ENCODE measurements around the gene ANKMY1.
"Not testable (repeated sequence)": the region's sequence is repeated elsewhere in the genome, so short reads cannot be mapped to it uniquely, and the experiment has no call there.

The ANKMY1 gene

DNA sequence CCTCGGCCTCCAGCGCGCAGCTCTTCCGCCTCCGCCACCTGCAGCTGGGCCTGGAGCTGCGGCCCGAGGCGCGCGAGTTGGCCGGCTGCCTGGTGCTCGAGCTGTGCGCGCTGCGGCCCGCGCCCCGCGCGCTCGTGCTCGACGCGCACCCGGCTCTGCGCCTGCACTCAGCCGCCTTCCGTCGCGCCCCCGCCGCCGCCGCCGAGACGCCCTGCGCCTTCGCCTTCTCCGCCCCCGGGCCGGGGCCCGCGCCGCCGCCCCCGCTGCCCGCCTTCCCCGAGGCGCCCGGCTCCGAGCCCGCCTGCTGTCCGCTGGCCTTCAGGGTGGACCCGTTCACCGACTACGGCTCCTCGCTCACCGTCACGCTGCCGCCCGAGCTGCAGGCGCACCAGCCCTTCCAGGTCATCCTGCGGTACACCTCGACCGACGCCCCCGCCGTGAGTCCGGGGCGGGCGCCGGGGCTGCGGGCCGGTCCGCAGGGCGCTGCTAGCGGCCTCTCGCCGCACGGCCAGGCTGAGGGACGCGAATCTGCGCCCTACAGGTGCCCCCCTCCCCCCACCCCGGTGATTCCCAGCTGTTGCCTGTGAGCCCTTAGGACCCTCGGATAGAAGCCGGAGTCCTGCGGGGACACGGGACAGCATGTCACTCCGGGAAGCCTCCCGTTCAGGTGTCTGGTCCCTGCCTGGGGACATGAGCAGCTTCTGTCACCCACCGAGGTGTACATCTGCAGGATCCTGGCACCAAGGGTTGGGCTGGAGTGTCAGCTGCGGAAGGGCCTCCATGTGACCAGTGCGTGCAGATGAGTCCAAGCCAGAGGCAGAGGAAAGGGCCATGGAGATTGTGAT is 11.1 kb upstream of the ANKMY1 start:
- DNase-seq (ENCODE audit: low read depth): no peak

DNA sequence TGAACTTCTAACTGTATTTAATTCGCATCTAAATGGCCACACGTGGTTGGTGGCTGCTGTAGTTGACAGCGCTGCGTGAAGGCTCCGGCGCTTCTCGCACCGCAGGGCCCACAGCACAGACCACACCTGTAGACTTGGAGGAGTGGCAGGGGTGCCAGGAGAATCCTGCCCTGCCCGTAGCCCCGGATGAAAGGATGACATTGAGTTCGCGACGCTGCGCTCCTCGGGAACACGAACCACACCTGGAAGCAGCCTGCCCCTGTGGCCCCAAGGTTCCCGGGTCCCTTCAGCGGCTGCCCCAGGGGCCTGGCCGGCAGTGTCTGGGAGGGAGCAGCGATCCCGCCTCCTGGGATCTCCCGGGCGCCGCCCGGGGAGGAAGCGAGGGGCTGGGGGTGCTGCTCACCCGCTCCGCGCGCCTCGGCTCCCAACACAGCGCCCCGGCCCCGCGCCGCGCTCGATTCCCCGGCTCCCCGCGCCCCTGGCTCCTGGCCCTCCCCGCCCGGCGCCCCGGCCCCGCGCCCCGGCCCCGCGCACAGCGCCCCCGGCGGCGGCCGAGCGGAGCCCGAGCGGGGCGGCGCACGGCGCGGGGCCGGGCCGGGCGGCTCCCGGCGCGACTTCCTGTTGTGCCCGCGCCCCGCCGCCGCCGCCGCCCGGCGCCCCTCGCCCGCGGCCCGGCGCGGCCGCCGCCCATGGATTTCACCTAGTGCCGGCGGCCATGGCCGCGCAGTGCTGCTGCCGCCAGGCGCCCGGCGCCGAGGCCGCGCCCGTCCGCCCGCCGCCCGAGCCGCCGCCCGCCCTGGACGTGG is 10.3 kb upstream of the ANKMY1 start, which contains the start of gene RNPEPL1:
Gene RNPEPL1 (plus strand): TSS at position 613 of the 806 bp plus-strand sequence. CDS start 103 bp downstream, at position 716.
- DNase-seq (ENCODE audit: low read depth): no peak

DNA sequence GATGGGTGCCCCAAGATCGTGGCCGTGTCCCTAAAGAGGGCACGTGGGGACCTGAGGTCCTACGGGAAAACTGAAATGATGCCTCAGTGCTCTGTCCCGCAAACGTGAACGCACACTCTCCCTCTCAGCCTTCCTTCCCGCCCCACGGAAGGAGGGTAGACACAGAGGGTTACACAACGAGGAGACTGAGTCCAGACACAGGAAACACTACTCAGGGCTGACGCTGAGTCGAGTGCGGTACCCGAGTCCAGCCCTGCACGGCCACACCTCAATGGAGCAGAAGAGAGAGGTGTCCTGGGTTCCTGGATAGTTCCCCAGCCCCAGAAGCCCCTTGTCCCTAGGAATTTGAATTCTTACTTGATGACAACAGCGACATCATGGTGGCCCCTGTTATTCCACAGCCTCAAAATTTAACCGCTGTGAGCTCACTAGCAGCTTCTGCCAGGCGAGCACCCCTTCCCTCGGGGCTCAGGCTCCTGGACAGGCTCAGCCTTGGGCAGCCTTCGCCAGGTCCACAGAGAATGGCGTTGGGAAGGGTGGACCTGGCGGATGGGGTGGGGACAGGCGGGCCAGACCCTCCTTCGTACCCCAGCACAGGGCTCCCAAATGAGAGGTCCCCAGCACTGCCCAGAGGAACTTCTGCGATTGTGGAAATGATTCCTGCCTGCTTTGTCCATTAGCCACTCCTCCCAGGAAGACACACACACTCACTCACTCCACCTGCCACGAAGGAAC is 9.5 kb upstream of the ANKMY1 start:
- DNase-seq (ENCODE audit: low read depth): no peak

- DNase-seq (ENCODE audit: low read depth): peak; percentile 85
Measured at GRCh38 chr2:240566203-240567136, 8.7 kb upstream of the ANKMY1 start.

GRCh38 chr2:240565333-240566202 is 7.8 kb upstream of the ANKMY1 start:
- peak; percentile 65 for DNase-seq (ENCODE audit: low read depth)

DNA sequence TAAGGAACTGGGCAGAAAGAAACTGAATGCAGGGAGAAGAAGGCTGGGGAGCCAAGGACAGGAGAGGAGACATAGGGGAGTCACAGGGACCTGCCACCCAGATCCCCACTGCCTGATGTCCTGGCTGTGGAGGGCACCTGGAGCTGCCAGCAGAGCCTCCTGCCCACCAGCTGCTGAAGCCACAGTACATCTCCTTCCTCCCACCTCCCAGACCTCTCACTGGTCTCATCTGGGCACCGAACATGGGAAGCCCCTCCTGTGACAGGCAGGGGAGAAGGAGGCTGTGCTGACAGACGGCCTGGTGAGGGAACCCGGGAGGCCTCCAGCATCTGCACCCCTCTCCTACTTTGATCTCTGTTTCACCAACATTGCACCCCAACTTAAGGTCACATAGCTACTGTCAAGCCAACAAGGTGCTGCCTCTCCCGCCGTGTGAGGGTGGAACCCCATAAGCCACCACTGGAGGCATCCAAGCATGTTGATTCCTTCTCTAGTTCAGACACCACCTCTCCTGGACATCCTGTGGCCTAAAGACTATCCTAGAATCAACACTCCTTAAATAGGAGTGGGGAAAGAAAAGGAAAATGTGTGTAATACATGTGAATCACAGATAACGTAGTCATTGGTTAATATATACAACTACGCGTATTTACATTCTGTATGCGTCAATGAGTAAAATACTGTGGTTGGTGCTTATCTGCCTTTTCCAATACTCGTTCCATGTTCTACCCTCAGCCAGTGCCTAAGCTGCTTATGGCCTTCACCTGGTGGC is 7.0 kb upstream of the ANKMY1 start:
- DNase-seq (ENCODE audit: low read depth): no peak

GRCh38 chr2:240563951-240564560 is 6.3 kb upstream of the ANKMY1 start:
- DNase-seq (ENCODE audit: low read depth): no peak

DNA sequence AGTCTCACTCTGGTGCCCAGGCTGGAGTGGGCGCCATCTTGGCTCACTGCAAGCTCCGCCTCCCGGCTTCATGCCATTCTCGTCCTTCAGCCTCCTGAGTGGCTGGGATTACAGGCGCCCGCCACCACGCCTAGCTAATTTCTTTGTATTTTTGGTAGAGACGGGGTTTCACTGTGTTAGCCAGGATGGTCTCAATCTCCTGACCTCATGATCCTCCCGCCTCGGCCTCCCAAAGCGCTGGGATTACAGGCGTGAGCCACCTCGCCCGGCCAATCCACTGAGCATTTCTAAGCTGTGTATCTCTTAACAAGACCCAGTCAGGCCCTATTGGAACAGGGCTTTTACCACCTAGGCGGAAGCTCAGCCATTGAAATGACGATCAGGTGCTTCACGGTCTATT is 5.4 kb upstream of the ANKMY1 start:
- not testable (repeated sequence) for DNase-seq (ENCODE audit: low read depth)

DNA sequence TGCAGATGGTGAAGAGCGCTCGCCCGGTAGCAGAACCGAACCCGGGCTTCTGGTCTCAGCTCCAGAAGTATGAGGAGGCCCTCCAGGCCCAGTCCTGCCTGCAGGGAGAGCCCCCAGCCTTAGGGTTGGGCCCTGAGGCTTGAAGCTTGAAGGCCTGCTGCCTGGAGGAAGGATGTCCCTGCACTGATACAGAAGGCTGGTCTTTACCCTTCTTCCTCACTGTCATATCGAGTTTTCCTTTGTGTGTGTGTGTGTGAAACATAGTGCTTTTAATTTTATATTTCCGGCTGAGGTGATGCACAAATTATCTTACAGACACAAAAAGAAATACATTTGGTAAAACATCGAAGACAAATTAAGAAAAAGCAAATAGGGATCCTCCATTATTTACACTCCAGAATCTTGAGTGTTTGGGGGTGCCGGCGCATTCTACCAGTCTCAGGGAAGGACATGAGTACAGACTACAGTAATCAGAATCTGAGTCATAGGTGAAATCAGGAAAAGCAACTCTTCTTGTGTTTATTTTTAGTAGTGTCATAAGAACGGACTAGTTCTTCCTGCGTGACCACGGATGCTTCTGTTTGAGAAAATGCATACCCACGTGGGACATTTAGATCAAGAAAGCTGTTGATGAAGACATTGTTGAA is 3.7 kb upstream of the ANKMY1 start:
- DNase-seq (ENCODE audit: low read depth): no peak

DNA sequence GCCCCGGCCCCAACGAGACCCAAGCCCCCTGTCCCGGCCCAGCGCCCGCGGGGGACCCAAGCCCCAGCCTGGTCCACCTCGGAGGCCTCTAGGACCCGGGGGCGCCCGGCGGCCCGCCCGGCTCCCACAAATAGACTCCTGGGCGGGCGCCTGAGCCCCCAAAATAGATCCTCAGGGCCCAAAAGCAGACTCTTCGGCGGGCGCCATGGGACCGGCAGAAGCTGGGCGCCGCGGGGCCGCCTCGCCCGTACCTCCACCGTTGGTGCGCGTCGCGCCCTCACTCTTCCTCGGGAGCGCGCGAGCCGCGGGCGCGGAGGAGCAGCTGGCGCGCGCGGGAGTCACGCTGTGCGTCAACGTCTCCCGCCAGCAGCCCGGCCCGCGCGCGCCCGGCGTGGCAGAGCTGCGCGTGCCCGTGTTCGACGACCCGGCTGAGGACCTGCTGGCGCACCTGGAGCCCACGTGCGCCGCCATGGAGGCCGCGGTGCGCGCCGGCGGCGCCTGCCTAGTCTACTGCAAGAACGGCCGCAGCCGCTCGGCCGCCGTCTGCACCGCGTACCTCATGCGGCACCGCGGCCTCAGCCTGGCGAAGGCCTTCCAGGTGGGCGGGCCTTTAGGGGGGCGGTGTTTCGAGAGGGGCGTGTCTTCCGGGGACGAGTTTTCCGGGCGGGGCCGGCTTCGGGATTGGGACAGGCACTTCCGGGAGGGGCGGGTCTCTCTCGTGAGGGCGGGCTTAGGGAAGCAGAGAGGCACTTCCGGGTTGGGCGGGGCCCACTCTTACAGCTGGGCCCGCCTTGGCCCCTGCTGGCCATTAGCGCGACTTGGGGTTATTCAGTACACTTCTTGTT is 2.9 kb upstream of the ANKMY1 start:
- DNase-seq (ENCODE audit: low read depth): peak; percentile 98

- DNase-seq (ENCODE audit: low read depth): peak; percentile 88
Measured at GRCh38 chr2:240560084-240560479, 2.3 kb upstream of the ANKMY1 start, which contains the start of gene DUSP28. Gene DUSP28, plus strand, starts transcription at chr2:240560357. Its CDS starts 328 bp downstream, at chr2:240560685.

DNA sequence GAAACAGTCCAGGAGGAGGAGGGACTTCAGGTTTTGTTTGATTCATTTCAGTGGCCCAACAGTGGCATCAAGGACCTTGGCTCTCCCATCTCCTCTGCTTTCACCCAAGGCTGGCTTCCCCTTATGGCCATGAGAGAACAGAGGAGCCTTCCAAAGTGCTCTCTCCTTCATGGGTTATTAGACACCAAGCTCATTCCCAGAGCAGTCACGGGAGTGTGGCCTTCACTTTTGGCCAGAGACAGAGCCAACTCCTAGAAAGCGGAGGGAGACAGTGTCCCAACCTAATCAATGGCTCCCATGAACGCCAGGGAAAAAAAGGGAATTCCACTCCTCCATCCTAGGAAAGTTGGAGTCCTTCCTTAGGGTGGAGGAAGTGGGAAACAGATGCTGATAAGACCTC is 1.5 kb upstream of the ANKMY1 start:
- no peak for DNase-seq (ENCODE audit: low read depth)

GRCh38 chr2:240558236-240558761 is 511 bp upstream of the ANKMY1 start:
- DNase-seq (ENCODE audit: low read depth): no peak

DNA sequence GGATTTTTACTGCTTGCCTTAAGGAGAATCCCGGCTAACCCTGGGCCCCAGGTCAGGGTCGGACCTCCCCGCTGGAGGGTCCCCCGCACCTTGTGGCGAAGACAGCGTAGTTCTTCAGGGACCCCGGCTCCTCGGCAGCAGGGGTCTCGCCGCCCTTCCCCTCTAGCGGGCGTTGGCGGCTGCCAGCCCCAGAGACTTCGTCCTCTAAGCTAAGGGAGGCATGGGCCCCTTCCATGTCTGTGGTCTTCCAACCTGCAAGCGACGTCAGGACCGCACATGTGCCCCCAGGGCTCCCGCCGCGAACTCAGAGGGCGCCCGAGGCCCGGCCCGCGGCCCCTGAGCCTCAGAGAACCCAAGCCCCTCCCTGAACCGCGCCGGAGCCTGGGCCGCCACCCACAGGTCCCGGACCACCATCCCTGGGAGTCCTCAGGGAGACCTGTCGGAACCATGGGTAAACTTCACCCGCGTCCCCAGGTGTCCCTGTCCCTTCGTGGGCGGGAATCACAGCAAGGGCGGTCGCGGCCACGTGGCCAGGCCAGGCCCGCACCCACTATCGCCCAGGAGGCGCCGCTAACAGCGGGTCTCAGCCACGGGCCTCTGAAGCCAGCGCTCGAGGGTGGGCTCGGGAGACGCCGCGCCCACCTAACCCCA is 562 bp downstream of the ANKMY1 start:
- DNase-seq (ENCODE audit: low read depth): no peak

DNA sequence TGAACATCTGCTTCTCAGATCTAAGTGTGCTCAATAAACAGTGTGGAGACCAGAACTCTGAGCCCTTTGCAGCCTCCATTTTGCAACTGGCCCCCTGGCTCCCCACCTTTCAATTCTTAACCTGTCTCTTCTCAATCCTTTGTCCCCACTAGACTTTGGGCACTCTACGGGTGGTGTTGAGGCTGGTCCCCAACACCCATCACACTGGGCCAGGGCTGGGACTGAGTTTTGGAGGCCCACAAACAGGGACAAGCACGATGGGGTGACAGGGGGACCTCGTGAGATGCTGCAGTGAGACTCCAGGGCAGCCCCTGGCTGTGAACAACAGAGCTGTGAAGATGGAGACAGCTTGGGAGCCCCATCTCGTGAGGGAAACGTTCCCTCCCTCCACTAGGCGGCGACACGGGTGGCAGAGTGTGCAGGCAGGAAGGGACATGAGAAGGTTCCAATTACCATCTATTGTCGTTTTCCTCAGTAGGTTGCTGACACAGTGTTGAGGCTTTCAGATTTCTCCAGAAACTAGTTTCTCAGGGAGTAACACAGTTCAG is 1.2 kb downstream of the ANKMY1 start:
- DNase-seq (ENCODE audit: low read depth): no peak

DNA sequence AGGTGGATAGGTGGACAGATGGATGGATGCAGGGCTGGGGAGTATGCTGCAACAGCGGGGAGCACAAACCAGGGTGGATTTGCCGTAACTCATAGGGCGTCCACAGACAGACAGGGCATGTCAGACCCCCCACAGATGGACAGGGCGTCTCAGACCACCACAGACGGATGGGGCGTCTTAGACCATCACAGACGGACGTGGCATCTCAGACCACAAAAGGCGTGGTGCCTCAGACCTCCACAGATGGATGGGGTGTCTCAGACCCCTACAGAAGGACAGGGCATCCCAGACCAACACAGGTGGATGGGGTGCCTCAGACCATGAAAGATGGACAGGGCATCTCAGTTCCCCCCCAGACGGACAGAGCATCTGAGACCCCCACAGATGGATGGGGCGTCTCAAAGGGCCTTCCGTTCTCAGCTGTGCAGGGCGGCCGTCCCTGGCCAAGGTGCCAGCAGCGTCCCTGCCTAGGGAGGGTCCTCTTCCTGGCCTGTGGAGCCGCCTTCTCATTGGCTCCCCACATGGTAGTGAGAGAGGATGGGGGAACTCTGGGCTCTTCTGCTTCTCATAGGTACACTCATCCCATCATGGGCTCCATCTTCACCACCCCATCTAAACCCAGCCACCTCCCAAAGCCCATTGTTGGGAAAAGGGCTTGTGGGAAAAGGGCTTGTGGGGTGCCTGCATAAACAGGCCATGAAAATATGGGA is 2.1 kb downstream of the ANKMY1 start:
- DNase-seq (ENCODE audit: low read depth): no peak
